GM12878 (cell line): ENCODE data around the gene TRIM23. TPM values are rescaled to one million over a fixed set of nuclear protein-coding genes. Genes with fewer than 3 reads are reported as not detected.

ENCODE experiments used
- ATAC-seq: fragments of 200-7000 bp; cut with Tn5 transposase; 3 replicates; pipeline ENCODE4 v1.9.1; 2020; ENCODE audit warnings: mild to moderate bottlenecking, moderate library complexity
- BruUV-seq: library from RNA; stranded (reverse); fragments of 400-500 nt; replicated peaks from 2 replicates; lab custom pipeline; 2021; lab: Mats Ljungman, UMichigan
- CTCF ChIA-PET: fragments of 300-600 bp; sonication (Branson Sonifier 250); formaldehyde crosslinking; extraction: SDS; loops from one replicate; lab custom pipeline; 2021; ENCODE audit warnings: inconsistent platforms; lab: Yijun Ruan, JAX
- POLR2A ChIA-PET: fragments of 350-600 bp; formaldehyde crosslinking; extraction: SDS; loops from one replicate; lab custom pipeline; 2021; ENCODE audit warnings: inconsistent platforms; lab: Charles Lee
- RAD21 ChIA-PET: fragments of 300-600 bp; sonication (Branson Sonifier 250); formaldehyde crosslinking; loops from one replicate; lab custom pipeline; 2023; ENCODE audit warnings: antibody characterized with exemption; ENCODE audit not compliant: unreplicated experiment; lab: Charles Lee
- SMC1A ChIA-PET: fragments of 300-600 bp; sonication (Branson Sonifier 250); formaldehyde crosslinking; loops from one replicate; lab custom pipeline; 2023; ENCODE audit not compliant: unreplicated experiment, uncharacterized antibody; lab: Charles Lee
- DNase-seq: peaks from one replicate; pipeline ENCODE4 v3.0.0-alpha.2; 2011; ENCODE audit warnings: low read depth, low spot score
- FAIRE-seq: peaks from 3 replicates; lab custom pipeline; 2011; peaks lifted over from hg19 to GRCh38; lab: Jason Lieb, UNC
- H2AFZ ChIP-seq: 2 replicates; pipeline ENCODE4 v1.6.0; 2011; ENCODE audit warnings: low read depth, low read length, control low read depth; ENCODE audit not compliant: control insufficient read depth
- H3K27ac ChIP-seq: 2 replicates; pipeline ENCODE4 v1.5.1; 2011; ENCODE audit warnings: control low read depth; ENCODE audit not compliant: control insufficient read depth, insufficient read depth
- H3K27me3 ChIP-seq, 2 experiments: replicated peaks in 1 of 2; 2 replicates each; pipeline versions ENCODE4 v1.6.0 to v1.6.1; 2011; ENCODE audit warnings: low read length in 1 of 2; ENCODE audit not compliant: control insufficient read depth in 2 of 2, insufficient read depth in 2 of 2
- H3K36me3 ChIP-seq, 2 experiments: 2 replicates each; pipeline ENCODE4 v1.5.1; 2011; ENCODE audit warnings: low read length in 1 of 2; ENCODE audit not compliant: control insufficient read depth in 2 of 2, insufficient read depth in 2 of 2
- H3K4me1 ChIP-seq: 2 replicates; pipeline ENCODE4 v1.6.1; 2011; ENCODE audit warnings: mild to moderate bottlenecking, low read length, moderate library complexity, mixed read lengths; ENCODE audit not compliant: control insufficient read depth, insufficient read depth
- H3K4me2 ChIP-seq: 2 replicates; pipeline ENCODE4 v1.6.0; 2011; ENCODE audit warnings: control low read depth; ENCODE audit not compliant: control insufficient read depth, insufficient read depth
- H3K4me3 ChIP-seq: fragments of 200-600 bp; sonication (generic); 2 replicates; pipeline ENCODE4 v1.5.1; 2016
- H3K79me2 ChIP-seq: 2 replicates; pipeline ENCODE4 v1.6.0; 2011; ENCODE audit warnings: low read length; ENCODE audit not compliant: control insufficient read depth, insufficient read depth
- H3K9ac ChIP-seq: 2 replicates; pipeline ENCODE4 v1.8.0; 2011; ENCODE audit warnings: low read length, control low read depth, mixed read lengths; ENCODE audit not compliant: control insufficient read depth, insufficient read depth
- H3K9me3 ChIP-seq: replicated peaks from 3 replicates; pipeline ENCODE4 v1.5.1; 2011; ENCODE audit warnings: mild to moderate bottlenecking, low read length; ENCODE audit not compliant: control insufficient read depth, insufficient read depth
- H4K20me1 ChIP-seq: 2 replicates; pipeline ENCODE4 v1.6.0; 2011; ENCODE audit not compliant: control insufficient read depth, insufficient read depth
- CREB1 ChIP-seq: IDR thresholded peaks from 2 replicates; pipeline ENCODE4 v1.6.1; 2012; ENCODE audit warnings: low read depth, mild to moderate bottlenecking, inconsistent platforms
- CREM ChIP-seq: IDR thresholded peaks from 2 replicates; pipeline ENCODE4 v1.6.1; 2014; ENCODE audit warnings: antibody characterized with exemption, low read depth
- FOXK2 ChIP-seq: fragments of 450-650 bp; IDR thresholded peaks from 2 replicates; pipeline ENCODE4 v1.6.1; 2017; ENCODE audit warnings: mild to moderate bottlenecking, moderate library complexity
- GATAD2B ChIP-seq: fragments of 450-650 bp; conservative IDR thresholded peaks from 2 replicates; pipeline ENCODE4 v1.6.1; 2017; ENCODE audit warnings: low read depth, mild to moderate bottlenecking, moderate library complexity
- MTA3 ChIP-seq: IDR thresholded peaks from 2 replicates; pipeline ENCODE4 v1.6.1; 2012; ENCODE audit warnings: low read length, inconsistent platforms, borderline replicate concordance
- NFYA ChIP-seq: IDR thresholded peaks from 2 replicates; pipeline ENCODE4 v1.6.1; 2011; ENCODE audit warnings: low read depth, mild to moderate bottlenecking, low read length, improper control_type of control experiment, borderline replicate concordance
- NFYB ChIP-seq: IDR thresholded peaks from 2 replicates; pipeline ENCODE4 v1.6.1; 2011; ENCODE audit warnings: low read depth, mild to moderate bottlenecking, low read length, improper control_type of control experiment, moderate library complexity; ENCODE audit not compliant: insufficient read depth
- POLR2AphosphoS2 ChIP-seq: IDR thresholded peaks from 2 replicates; pipeline ENCODE4 v1.6.1; 2011; ENCODE audit warnings: low read depth, mild to moderate bottlenecking, low read length, improper control_type of control experiment, moderate library complexity
- RCOR1 ChIP-seq: conservative IDR thresholded peaks from 2 replicates; pipeline ENCODE4 v1.6.1; 2012; ENCODE audit warnings: low read depth, low read length, improper control_type of control experiment
- SIX5 ChIP-seq: IDR thresholded peaks from 2 replicates; pipeline ENCODE4 v1.6.1; 2011; ENCODE audit warnings: mild to moderate bottlenecking, low read depth, low read length, moderate library complexity; ENCODE audit not compliant: severe bottlenecking
- SMAD1 ChIP-seq: fragments of 450-650 bp; IDR thresholded peaks from 2 replicates; pipeline ENCODE4 v1.6.1; 2018; ENCODE audit warnings: mild to moderate bottlenecking, low read depth; ENCODE audit not compliant: partially characterized antibody
- SMAD5 ChIP-seq: IDR thresholded peaks from 2 replicates; pipeline ENCODE4 v1.6.1; 2016; ENCODE audit warnings: antibody characterized with exemption, low read depth
- SPI1 ChIP-seq: IDR thresholded peaks from 2 replicates; pipeline ENCODE4 v1.6.1; 2011; ENCODE audit warnings: low read depth, mild to moderate bottlenecking, low read length, moderate library complexity, borderline replicate concordance; ENCODE audit not compliant: insufficient read depth
- SRF ChIP-seq, 2 experiments: IDR thresholded peaks; 2 replicates each; pipeline ENCODE4 v1.6.1; 2011; ENCODE audit warnings: low read depth in 2 of 2, low read length in 2 of 2, mild to moderate bottlenecking in 1 of 2, moderate library complexity in 1 of 2
- SUZ12 ChIP-seq: fragments of 200-600 bp; sonication (generic); IDR thresholded peaks from one replicate; pipeline ENCODE4 v1.6.1; 2018; ENCODE audit warnings: antibody characterized with exemption, mild to moderate bottlenecking; ENCODE audit not compliant: unreplicated experiment
- TCF3 ChIP-seq: IDR thresholded peaks from 2 replicates; pipeline ENCODE4 v1.6.1; 2012; ENCODE audit warnings: low read depth, mild to moderate bottlenecking, low read length, borderline replicate concordance; ENCODE audit not compliant: insufficient read depth
- WGBS: methylation state at CpG from one replicate; pipeline ENCODE4 v1.1.6; 2016; ENCODE audit warnings: low lambda C conversion rate; ENCODE audit not compliant: insufficient replicate concordance, insufficient coverage; ENCODE audit errors: missing lambda C conversion rate; 5-methylcytosine and 5-hydroxymethylcytosine counted together
- in situ Hi-C: fragments of 300-500 bp; cut with MboI; formaldehyde crosslinking; loops from 9 replicates; pipeline ENCODE4 v1.14.3; 2018; ENCODE audit warnings: mixed read lengths
- intact Hi-C: fragments of 100-400 bp; cut with micrococcal nuclease; formaldehyde crosslinking; loops from one replicate; pipeline ENCODE4 v1.14.2; 2022; ENCODE audit not compliant: unreplicated experiment
- polyA plus RNA-seq, 11 experiments: library from polyadenylated mRNA; depleted of rRNA in 4 of 11; unstranded in 6 of 11; stranded (reverse) in 5 of 11; fragments of >200 nt; fragmentation: Nextera tagmentation in 4 of 11; fragmentation: Illumina TruSeq in 1 of 11; extraction: Ambion mirVana in 4 of 11; extraction: Trizol in 1 of 11; gene quantifications; 1 replicate in 1 of 11; 2 replicates in 10 of 11; pipeline versions ENCODE4 v1.2.1 to v1.2.3, GENCODE V29; 2011 to 2016; ENCODE audit warnings: inconsistent platforms in 2 of 11, missing spikeins in 2 of 11, low read depth in 1 of 11
- total RNA-seq, 4 experiments: library from RNA; depleted of rRNA in 3 of 4; stranded (reverse); fragments of >200 nt in 3 of 4; fragmentation: Illumina TruSeq in 1 of 4; extraction: Trizol in 1 of 4; gene quantifications; 2 replicates each; pipeline versions ENCODE4 v1.2.1 to v1.2.3, GENCODE V29; 2013 to 2021
- TF ChIP-seq, protein P1 (sequence below): IDR thresholded peaks from 2 replicates; pipeline ENCODE4 v1.6.1; 2011; ENCODE audit warnings: borderline replicate concordance, low read depth, mild to moderate bottlenecking, moderate library complexity, low read length; ENCODE audit not compliant: insufficient read depth, poor library complexity, severe bottlenecking
- TF ChIP-seq, protein P2 (sequence below): IDR thresholded peaks from 2 replicates; pipeline ENCODE4 v1.6.1; 2012; ENCODE audit warnings: mild to moderate bottlenecking, low read depth, low read length
- TF ChIP-seq, protein P3 (sequence below): IDR thresholded peaks from 2 replicates; pipeline ENCODE4 v1.6.1; 2012; ENCODE audit warnings: low read depth, low read length, improper control_type of control experiment

TRIM23 gene
- total and polyA plus RNA-seq, 10 of the 15 experiments (the other 5 are each of a cell fraction or from before 2014, with no cell fraction given) = 1.9 to 5.0 (median 2.4) TPM

DNA sequence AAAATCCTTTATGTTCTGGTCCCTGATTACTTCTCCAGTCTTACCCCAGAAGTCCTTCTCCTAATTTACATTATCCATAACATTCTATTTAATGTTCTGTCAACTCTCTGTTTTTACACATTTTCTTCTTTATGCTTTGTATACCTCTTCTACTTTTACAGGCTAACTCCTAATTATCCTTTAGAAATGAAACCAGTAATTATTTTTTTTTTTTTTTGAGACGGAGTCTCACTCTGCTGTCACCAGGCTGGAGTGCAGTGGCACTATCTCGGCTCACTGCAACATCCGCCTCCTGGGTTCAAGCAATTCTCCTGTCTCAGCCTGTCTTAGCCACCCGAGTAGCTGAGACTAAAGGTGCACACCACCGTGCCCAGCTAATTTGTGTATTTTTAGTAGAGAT, 70.2 kb downstream of the TRIM23 start:
- ChIA-PET CTCF (no interaction called here), SMC1A (interaction anchor here (1.0 to 1.7 kb wide), 2 partner anchors 8 to 15 kb away, joined by 3 to 6 read pairs; no protein-coding TSS in a partner anchor), POLR2A (no interaction called here), RAD21 (interaction anchor here (1.3 kb wide), 1 partner anchor 9 kb away, joined by 5 read pairs; the partner anchor contains the start of genes CENPK and PPWD1)
- no peak overlapping the region for H3K4me2 ChIP-seq
- no peaks in the 10 kb centered on the region for H3K4me1 ChIP-seq
- intact Hi-C loops (no loop called here), in situ Hi-C loops (no loop called here)
- H3K79me2 ChIP-seq = no peaks in the 10 kb centered on the region; the same call in none of the 2 replicates
- DNase-seq = no peak
- no peak overlapping the region for H3K9ac ChIP-seq
- ATAC-seq = no peak
- no TSS peak for BruUV-seq
- no peak overlapping the region for H3K27ac ChIP-seq
- FAIRE-seq = no peak
- no peaks in the 10 kb centered on the region for H3K9me3 ChIP-seq
- H2AFZ ChIP-seq = no peak overlapping the region
- no peak overlapping the region for H3K4me3 ChIP-seq
- H4K20me1 ChIP-seq = no peaks in the 10 kb centered on the region
- WGBS = 68% methylated on average over 5 of the region's 5 CpGs
- no peaks in the 10 kb centered on the region for H3K27me3 ChIP-seq
- no peak for TF ChIP-seq FOXK2
- no peak for TF ChIP-seq SMAD5
- TF ChIP-seq, protein P1, sequence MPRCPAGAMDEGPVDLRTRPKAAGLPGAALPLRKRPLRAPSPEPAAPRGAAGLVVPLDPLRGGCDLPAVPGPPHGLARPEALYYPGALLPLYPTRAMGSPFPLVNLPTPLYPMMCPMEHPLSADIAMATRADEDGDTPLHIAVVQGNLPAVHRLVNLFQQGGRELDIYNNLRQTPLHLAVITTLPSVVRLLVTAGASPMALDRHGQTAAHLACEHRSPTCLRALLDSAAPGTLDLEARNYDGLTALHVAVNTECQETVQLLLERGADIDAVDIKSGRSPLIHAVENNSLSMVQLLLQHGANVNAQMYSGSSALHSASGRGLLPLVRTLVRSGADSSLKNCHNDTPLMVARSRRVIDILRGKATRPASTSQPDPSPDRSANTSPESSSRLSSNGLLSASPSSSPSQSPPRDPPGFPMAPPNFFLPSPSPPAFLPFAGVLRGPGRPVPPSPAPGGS = no peak
- no peak for TF ChIP-seq POLR2AphosphoS2
- TF ChIP-seq, protein P2, sequence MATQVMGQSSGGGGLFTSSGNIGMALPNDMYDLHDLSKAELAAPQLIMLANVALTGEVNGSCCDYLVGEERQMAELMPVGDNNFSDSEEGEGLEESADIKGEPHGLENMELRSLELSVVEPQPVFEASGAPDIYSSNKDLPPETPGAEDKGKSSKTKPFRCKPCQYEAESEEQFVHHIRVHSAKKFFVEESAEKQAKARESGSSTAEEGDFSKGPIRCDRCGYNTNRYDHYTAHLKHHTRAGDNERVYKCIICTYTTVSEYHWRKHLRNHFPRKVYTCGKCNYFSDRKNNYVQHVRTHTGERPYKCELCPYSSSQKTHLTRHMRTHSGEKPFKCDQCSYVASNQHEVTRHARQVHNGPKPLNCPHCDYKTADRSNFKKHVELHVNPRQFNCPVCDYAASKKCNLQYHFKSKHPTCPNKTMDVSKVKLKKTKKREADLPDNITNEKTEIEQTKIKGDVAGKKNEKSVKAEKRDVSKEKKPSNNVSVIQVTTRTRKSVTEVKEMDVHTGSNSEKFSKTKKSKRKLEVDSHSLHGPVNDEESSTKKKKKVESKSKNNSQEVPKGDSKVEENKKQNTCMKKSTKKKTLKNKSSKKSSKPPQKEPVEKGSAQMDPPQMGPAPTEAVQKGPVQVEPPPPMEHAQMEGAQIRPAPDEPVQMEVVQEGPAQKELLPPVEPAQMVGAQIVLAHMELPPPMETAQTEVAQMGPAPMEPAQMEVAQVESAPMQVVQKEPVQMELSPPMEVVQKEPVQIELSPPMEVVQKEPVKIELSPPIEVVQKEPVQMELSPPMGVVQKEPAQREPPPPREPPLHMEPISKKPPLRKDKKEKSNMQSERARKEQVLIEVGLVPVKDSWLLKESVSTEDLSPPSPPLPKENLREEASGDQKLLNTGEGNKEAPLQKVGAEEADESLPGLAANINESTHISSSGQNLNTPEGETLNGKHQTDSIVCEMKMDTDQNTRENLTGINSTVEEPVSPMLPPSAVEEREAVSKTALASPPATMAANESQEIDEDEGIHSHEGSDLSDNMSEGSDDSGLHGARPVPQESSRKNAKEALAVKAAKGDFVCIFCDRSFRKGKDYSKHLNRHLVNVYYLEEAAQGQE = no peak
- no peak for TF ChIP-seq NFYA
- TF ChIP-seq RCOR1 = no peak
- no peak for TF ChIP-seq SIX5
- no peak for TF ChIP-seq NFYB
- no peak for TF ChIP-seq SMAD1
- TF ChIP-seq SRF (IDR thresholded peaks at IDR 0.05; ENCODE audit: low read depth in 2 of 2, low read length in 2 of 2) = no peak
- no peak for TF ChIP-seq SUZ12
- TF ChIP-seq GATAD2B = no peak
- no peak for TF ChIP-seq CREB1
- TF ChIP-seq MTA3 = no peak
- TF ChIP-seq, protein P3, sequence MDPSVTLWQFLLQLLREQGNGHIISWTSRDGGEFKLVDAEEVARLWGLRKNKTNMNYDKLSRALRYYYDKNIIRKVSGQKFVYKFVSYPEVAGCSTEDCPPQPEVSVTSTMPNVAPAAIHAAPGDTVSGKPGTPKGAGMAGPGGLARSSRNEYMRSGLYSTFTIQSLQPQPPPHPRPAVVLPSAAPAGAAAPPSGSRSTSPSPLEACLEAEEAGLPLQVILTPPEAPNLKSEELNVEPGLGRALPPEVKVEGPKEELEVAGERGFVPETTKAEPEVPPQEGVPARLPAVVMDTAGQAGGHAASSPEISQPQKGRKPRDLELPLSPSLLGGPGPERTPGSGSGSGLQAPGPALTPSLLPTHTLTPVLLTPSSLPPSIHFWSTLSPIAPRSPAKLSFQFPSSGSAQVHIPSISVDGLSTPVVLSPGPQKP = no peak
- TF ChIP-seq TCF3 = no peak
- TF ChIP-seq CREM = no peak
- TF ChIP-seq SPI1 = no peak
- H3K36me3 ChIP-seq = peaks cover 0 to 5% of the 10 kb centered on the region in 2 experiments; a peak in 2 of 4 replicates
